HL-60 (cell line): Measurements from ENCODE around the gene BTG1.

Source experiments
- DNase-seq, 2 experiments: peaks; one replicate each; pipeline ENCODE4 v3.0.0-alpha.2; 2010 to 2020; ENCODE audit warnings: low read depth in 1 of 2, low spot score in 1 of 2
- H3K27ac ChIP-seq: fragments of 250-450 bp; sonication (Bioruptor Pico); replicated peaks from 2 replicates; pipeline ENCODE4 v1.5.1; 2020; ENCODE audit warnings: mild to moderate bottlenecking, moderate library complexity
- H3K27me3 ChIP-seq: fragments of 250-450 bp; sonication (Bioruptor Pico); 2 replicates; pipeline ENCODE4 v1.5.1; 2021; ENCODE audit warnings: mild to moderate bottlenecking, moderate library complexity; ENCODE audit not compliant: insufficient read depth, poor library complexity, severe bottlenecking
- H3K4me3 ChIP-seq: replicated peaks from 2 replicates; pipeline ENCODE4 v1.5.1; 2011; ENCODE audit warnings: mild to moderate bottlenecking, control low read depth, low read length; ENCODE audit not compliant: insufficient read depth
- CTCF ChIP-seq: IDR thresholded peaks from one replicate; pipeline ENCODE4 v1.5.1; 2011; ENCODE audit warnings: low read length, control low read depth, inconsistent platforms; ENCODE audit not compliant: insufficient read depth
- GABPA ChIP-seq: IDR thresholded peaks from 2 replicates; pipeline ENCODE4 v1.6.1; 2012; ENCODE audit warnings: low read depth
- POLR2AphosphoS5 ChIP-seq: IDR thresholded peaks from 2 replicates; pipeline ENCODE4 v1.6.1; 2012; ENCODE audit warnings: low read depth
- REST ChIP-seq: IDR thresholded peaks from 2 replicates; pipeline ENCODE4 v1.6.1; 2012; ENCODE audit warnings: low read depth; ENCODE audit not compliant: insufficient replicate concordance
- SPI1 ChIP-seq: IDR thresholded peaks from 2 replicates; pipeline ENCODE4 v1.6.1; 2012; ENCODE audit warnings: low read depth, mild to moderate bottlenecking, borderline replicate concordance

Gene BTG1

GRCh38 chr12:92142251-92142926, 3.3 kb downstream of the BTG1 start:
- no peak for DNase-seq
- TF ChIP-seq REST (no peak), POLR2AphosphoS5 (no peak), SPI1 (no peak)
- H3K4me3 ChIP-seq, result peak overlapping the region; percentile 81
- H3K27ac ChIP-seq, result peak overlapping the region; percentile 90
- no peaks in the 10 kb centered on the region for H3K27me3 ChIP-seq

- peak overlapping the region; percentile 81 for H3K4me3 ChIP-seq
- DNase-seq, result no peak
- H3K27me3 ChIP-seq, result no peaks in the 10 kb centered on the region
- H3K27ac ChIP-seq, result peak overlapping the region; percentile 90
- TF ChIP-seq REST, result no peak
- TF ChIP-seq POLR2AphosphoS5, result no peak
- no peak for TF ChIP-seq SPI1
- TF ChIP-seq CTCF, result no peak
- TF ChIP-seq GABPA, result no peak
Measured at GRCh38 chr12:92141591-92142121, 4.0 kb downstream of the BTG1 start.

- peak overlapping the region; percentile 90 for H3K27ac ChIP-seq
- no peak for TF ChIP-seq GABPA
- TF ChIP-seq POLR2AphosphoS5, result no peak
- no peak for TF ChIP-seq REST
- no peak for TF ChIP-seq SPI1
- TF ChIP-seq CTCF, result no peak
- H3K27me3 ChIP-seq, result no peaks in the 10 kb centered on the region
- H3K4me3 ChIP-seq, result peak overlapping the region; percentile 81
- DNase-seq, result no peak
Measured at GRCh38 chr12:92140896-92141536, 4.6 kb downstream of the BTG1 start.
